ENCODE measurements around the gene TMEM132D. TPM values are rescaled to one million over a fixed set of nuclear protein-coding genes. Genes with fewer than 3 reads are reported as not detected.

Gene TMEM132D
- total and polyA plus RNA-seq, 2 experiments from 2014 or later: 2.0 to 2.4 TPM

DNA sequence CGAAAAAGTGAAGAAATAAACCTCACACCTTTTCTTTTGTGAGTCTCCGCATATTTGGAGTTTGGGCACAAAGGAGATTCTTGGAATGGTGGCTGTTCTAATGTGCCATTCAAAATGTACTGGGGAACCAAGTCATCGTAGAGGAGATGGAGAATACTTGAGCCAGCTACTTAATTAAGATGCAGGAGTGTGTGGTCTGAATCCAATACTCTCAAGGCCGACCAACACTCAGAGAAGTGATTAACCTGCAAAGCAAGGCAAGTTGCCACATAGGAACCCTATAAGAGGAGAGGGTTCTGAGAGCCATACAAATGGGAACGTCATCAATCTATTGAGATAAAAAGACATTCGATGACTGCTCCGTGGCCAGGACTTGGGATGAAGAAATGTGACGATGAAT lies 603.8 kb downstream of the TMEM132D start:
- H3K27me3 ChIP-seq: no peaks in the 10 kb centered on the region
- H3K79me2 ChIP-seq: no peaks in the 10 kb centered on the region
- no peak overlapping the region for H3K27ac ChIP-seq
- H3K9me2 ChIP-seq (replicated peaks; ENCODE audit: insufficient read depth): no peaks in the 10 kb centered on the region
- no peak for DNase-seq (ENCODE audit: low spot score)
- no peaks in the 10 kb centered on the region for H3K9me3 ChIP-seq (ENCODE audit: low read depth)
- no peak for TF ChIP-seq EZH2phosphoT487 (IDR thresholded peaks at IDR 0.05; ENCODE audit: low read depth, severe bottlenecking, unreplicated experiment)
- TF ChIP-seq, protein P1, sequence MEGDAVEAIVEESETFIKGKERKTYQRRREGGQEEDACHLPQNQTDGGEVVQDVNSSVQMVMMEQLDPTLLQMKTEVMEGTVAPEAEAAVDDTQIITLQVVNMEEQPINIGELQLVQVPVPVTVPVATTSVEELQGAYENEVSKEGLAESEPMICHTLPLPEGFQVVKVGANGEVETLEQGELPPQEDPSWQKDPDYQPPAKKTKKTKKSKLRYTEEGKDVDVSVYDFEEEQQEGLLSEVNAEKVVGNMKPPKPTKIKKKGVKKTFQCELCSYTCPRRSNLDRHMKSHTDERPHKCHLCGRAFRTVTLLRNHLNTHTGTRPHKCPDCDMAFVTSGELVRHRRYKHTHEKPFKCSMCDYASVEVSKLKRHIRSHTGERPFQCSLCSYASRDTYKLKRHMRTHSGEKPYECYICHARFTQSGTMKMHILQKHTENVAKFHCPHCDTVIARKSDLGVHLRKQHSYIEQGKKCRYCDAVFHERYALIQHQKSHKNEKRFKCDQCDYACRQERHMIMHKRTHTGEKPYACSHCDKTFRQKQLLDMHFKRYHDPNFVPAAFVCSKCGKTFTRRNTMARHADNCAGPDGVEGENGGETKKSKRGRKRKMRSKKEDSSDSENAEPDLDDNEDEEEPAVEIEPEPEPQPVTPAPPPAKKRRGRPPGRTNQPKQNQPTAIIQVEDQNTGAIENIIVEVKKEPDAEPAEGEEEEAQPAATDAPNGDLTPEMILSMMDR (IDR thresholded peaks at IDR 0.05; ENCODE audit: poor library complexity): no peak
- TF ChIP-seq EZH2 (IDR thresholded peaks at IDR 0.05; ENCODE audit: borderline replicate concordance): no peak
- no peak overlapping the region for H3K4me2 ChIP-seq
- H3K4me1 ChIP-seq (ENCODE audit: insufficient read depth): no peaks in the 10 kb centered on the region
- no peak overlapping the region for H3K4me3 ChIP-seq
- no peaks in the 10 kb centered on the region for H3K36me3 ChIP-seq (replicated peaks; ENCODE audit: insufficient read depth, low read depth)
- no peak overlapping the region for H2AFZ ChIP-seq
- H4K20me1 ChIP-seq (ENCODE audit: insufficient read depth, poor library complexity, severe bottlenecking): no peaks in the 10 kb centered on the region
- WGBS (ENCODE audit: low lambda C conversion rate, missing lambda C conversion rate): 92% methylated on average over 8 of the region's 8 CpGs

DNA sequence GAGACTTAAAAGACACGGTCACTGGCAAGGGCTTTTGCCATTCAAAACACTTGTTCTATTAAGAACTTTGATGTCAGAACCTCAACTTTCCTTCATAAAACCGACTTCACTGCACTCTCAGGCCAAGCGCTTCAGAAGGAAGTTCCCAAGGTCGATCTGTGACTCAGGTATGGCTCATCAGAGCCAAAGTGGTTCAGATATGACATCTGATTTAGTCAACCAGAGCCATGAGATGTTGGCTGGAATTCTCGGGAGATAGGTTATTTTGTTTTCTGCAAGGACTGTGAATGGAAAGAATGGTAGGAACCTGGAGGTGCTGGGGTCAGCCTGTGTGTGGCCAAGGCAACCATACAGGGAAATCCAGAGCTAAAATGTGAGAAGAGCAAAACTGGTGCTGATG lies 604.9 kb downstream of the TMEM132D start:
- Histone ChIP-seq H3K27me3 (no peaks in the 10 kb centered on the region), H3K79me2 (no peaks in the 10 kb centered on the region), H3K4me2 (no peak overlapping the region), H3K4me3 (no peak overlapping the region), H4K20me1 (ENCODE audit: insufficient read depth, poor library complexity, severe bottlenecking) (no peaks in the 10 kb centered on the region), H3K36me3 (replicated peaks; ENCODE audit: insufficient read depth, low read depth) (no peaks in the 10 kb centered on the region), H3K9me3 (ENCODE audit: low read depth) (no peaks in the 10 kb centered on the region), H2AFZ (no peak overlapping the region), H3K27ac (no peak overlapping the region), H3K9me2 (replicated peaks; ENCODE audit: insufficient read depth) (no peaks in the 10 kb centered on the region), H3K4me1 (ENCODE audit: insufficient read depth) (no peaks in the 10 kb centered on the region)
- WGBS (ENCODE audit: low lambda C conversion rate, missing lambda C conversion rate): 88% methylated on average over 5 of the region's 5 CpGs
- TF ChIP-seq EZH2phosphoT487 (IDR thresholded peaks at IDR 0.05; ENCODE audit: low read depth, severe bottlenecking, unreplicated experiment) (no peak), EZH2 (IDR thresholded peaks at IDR 0.05; ENCODE audit: borderline replicate concordance) (no peak)
- TF ChIP-seq, protein P1 (IDR thresholded peaks at IDR 0.05; ENCODE audit: poor library complexity): no peak
- no peak for DNase-seq (ENCODE audit: low spot score)

DNA sequence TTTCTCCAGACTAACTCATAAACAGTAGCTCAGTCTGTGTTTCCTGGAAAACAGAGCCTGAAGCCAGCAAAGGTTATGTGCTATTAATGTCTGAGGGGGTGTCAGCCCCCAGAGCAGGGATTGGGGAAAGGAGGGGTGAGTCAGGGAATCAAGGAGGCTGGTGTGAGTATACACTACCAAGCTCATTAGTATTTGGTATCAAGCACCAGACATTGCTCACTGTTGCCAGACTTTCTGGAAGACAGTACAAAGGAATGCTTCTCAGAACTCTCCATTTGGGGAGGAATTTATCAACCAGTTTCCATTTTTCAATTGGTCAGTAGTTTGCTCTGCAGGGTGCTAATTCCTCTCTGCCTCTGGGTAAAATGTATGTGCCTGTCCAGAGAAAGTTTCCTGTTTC lies 607.2 kb downstream of the TMEM132D start:
- Histone ChIP-seq H3K36me3 (replicated peaks; ENCODE audit: insufficient read depth, low read depth) (no peaks in the 10 kb centered on the region), H2AFZ (no peak overlapping the region), H3K79me2 (no peaks in the 10 kb centered on the region), H4K20me1 (ENCODE audit: insufficient read depth, poor library complexity, severe bottlenecking) (no peaks in the 10 kb centered on the region), H3K4me2 (no peak overlapping the region), H3K27ac (no peak overlapping the region), H3K4me3 (no peak overlapping the region), H3K9me3 (ENCODE audit: low read depth) (no peaks in the 10 kb centered on the region), H3K4me1 (ENCODE audit: insufficient read depth) (no peaks in the 10 kb centered on the region), H3K27me3 (no peaks in the 10 kb centered on the region), H3K9me2 (replicated peaks; ENCODE audit: insufficient read depth) (no peaks in the 10 kb centered on the region)
- DNase-seq (ENCODE audit: low spot score): no peak
- TF ChIP-seq EZH2phosphoT487 (IDR thresholded peaks at IDR 0.05; ENCODE audit: low read depth, severe bottlenecking, unreplicated experiment) (no peak), EZH2 (IDR thresholded peaks at IDR 0.05; ENCODE audit: borderline replicate concordance) (no peak)
- TF ChIP-seq, protein P1 (IDR thresholded peaks at IDR 0.05; ENCODE audit: poor library complexity): no peak

DNA sequence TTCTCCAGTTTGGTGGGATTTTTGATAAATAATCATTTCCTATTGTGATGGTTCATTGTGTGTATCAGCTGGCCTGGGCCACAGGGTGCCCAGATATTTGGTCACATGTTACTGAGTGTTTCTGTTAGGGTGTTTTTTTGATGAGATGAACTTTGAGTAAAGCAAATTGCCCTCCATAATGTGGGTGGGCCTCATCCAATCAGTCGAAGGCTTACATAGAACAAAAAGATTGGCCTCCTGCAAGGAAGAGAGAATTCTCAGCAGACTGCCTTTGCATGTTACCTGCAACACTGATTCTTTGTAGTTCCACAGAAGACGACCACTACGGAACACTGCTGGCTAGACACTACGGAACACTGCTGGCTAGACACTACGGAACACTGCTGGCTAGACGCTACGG lies 609.0 kb downstream of the TMEM132D start:
- WGBS (ENCODE audit: low lambda C conversion rate, missing lambda C conversion rate): 96% methylated on average over 7 of the region's 7 CpGs

More for the DNA sequence above, 609.0 kb downstream of the TMEM132D start:
- H4K20me1 ChIP-seq (ENCODE audit: insufficient read depth, poor library complexity, severe bottlenecking): no peaks in the 10 kb centered on the region
- H2AFZ ChIP-seq: no peak overlapping the region
- TF ChIP-seq EZH2 (IDR thresholded peaks at IDR 0.05; ENCODE audit: borderline replicate concordance) (no peak), EZH2phosphoT487 (IDR thresholded peaks at IDR 0.05; ENCODE audit: low read depth, severe bottlenecking, unreplicated experiment) (no peak)
- TF ChIP-seq, protein P1 (IDR thresholded peaks at IDR 0.05; ENCODE audit: poor library complexity): no peak
- no peaks in the 10 kb centered on the region for H3K4me1 ChIP-seq (ENCODE audit: insufficient read depth)
- H3K27me3 ChIP-seq: no peaks in the 10 kb centered on the region
- no peak overlapping the region for H3K4me3 ChIP-seq
- H3K36me3 ChIP-seq (replicated peaks; ENCODE audit: insufficient read depth, low read depth): no peaks in the 10 kb centered on the region
- H3K9me2 ChIP-seq (replicated peaks; ENCODE audit: insufficient read depth): no peaks in the 10 kb centered on the region
- no peak overlapping the region for H3K4me2 ChIP-seq
- H3K79me2 ChIP-seq: no peaks in the 10 kb centered on the region
- no peaks in the 10 kb centered on the region for H3K9me3 ChIP-seq (ENCODE audit: low read depth)
- DNase-seq (ENCODE audit: low spot score): no peak
- H3K27ac ChIP-seq: no peak overlapping the region
